Measurements from ENCODE around the gene FBXL19.

FBXL19 gene

GRCh38 chr16:30944352-30944751 is 21.0 kb downstream of the FBXL19 start:
- DNase-seq (ENCODE audit: low read depth), result no peak

DNA sequence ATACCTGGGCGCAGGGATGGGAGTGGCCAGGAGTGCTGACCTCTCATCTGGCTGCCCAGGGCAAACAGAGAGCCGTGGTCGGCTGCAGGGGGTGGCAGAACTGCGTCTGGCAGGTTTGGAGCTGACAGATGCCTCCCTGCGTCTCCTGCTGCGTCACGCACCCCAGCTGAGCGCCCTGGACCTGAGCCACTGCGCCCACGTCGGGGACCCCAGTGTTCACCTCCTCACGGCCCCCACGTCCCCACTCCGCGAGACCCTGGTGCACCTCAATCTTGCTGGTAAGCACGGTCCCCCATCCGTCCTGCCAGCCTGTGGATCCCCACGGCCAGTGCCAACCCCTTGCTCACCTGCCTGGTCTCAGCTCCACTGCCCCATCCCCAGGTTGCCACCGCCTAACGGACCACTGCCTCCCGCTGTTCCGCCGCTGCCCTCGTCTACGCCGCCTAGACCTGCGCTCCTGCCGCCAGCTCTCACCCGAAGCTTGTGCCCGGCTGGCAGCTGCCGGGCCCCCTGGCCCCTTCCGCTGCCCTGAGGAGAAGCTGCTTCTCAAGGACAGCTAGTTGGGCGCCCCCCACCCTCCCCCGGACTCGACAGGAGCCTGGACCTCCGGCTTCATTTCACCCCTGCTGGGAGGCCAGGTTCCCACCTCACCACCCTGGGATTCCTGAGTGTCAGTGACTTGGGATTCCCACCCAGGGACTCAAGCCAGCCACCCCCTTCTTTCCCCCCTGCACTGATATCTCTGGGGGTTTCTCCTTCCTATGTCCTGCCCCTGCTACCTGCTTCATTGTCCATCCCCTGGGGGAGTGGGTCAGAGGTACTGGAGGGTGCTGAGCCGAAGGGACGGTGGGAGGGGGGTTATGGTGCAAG is 23.5 kb downstream of the FBXL19 start:
- no peak for DNase-seq (ENCODE audit: low read depth)

DNA sequence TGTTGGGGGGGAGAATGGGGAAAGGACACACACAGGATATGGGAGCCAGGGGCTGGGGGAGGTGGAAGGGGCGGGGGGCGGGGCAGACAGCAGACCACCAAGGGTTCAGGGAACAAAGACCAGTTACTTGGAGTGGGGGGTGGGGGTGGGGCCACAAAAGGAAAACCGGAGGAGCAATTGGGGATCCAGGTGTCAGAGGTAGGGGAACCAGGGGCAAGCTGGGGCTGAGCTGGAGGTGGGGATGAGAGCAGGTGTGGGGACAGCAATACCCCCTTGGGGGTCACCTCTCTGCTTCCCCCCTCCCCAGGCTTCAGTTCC is 24.1 kb downstream of the FBXL19 start:
- DNase-seq (ENCODE audit: low read depth), result no peak

- no peak for DNase-seq (ENCODE audit: low read depth)
Measured at GRCh38 chr16:30947859-30948666, 24.7 kb downstream of the FBXL19 start.

- DNase-seq (ENCODE audit: low read depth), result no peak
Measured at GRCh38 chr16:30948667-30949649, 25.6 kb downstream of the FBXL19 start, which contains the start of gene ORAI3. TSS of gene ORAI3 (plus strand) at chr16:30949068. CDS start at chr16:30949290, 222 bp downstream.

GRCh38 chr16:30949650-30950515 is 26.5 kb downstream of the FBXL19 start:
- DNase-seq (ENCODE audit: low read depth), result no peak

DNA sequence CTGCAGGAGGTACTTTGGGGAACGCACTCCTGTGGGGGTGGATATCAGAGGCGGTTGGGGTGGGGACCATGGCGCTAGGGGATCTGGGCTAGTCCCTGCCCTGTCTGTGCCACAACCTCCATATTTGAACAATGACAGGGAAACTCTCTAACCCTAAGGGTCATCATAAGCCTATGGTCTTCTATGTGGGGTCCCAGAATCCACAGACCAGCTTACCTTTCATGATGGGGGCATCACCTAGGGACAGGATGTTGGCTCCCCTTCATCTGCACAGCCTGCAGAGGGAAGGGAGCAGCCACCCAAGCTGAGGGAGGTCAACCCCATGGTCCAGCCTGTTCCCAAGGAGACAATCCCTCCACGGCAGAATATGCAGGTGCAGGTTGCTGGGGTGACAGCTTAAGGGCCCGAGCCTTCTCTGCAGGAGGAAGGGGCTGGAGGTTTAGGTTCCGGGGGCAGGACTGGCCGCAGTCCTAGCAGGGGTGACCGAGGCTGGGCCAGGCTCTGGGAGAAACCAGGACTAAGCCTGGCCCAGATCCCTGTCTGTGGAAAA is 27.2 kb downstream of the FBXL19 start:
- DNase-seq (ENCODE audit: low read depth), result no peak

DNA sequence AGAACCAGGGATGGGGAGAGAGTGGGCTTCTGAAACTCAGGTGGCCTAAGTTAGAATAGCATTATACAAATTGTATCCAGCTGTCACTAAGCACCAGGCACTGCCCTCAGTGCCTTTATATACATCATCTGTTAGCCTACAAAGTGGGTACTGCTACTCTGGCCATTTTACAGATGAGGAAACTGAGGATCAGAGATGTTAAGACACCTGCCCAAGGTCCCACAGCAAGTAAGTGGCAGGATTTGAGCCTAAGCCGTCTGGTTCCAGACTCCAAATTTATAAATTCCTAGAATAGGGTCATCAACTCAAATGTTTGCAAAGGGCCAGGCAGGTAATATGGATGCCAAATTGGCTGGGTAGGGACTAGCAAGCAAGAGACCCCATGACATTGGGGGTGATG is 27.8 kb downstream of the FBXL19 start:
- no peak for DNase-seq (ENCODE audit: low read depth)

DNA sequence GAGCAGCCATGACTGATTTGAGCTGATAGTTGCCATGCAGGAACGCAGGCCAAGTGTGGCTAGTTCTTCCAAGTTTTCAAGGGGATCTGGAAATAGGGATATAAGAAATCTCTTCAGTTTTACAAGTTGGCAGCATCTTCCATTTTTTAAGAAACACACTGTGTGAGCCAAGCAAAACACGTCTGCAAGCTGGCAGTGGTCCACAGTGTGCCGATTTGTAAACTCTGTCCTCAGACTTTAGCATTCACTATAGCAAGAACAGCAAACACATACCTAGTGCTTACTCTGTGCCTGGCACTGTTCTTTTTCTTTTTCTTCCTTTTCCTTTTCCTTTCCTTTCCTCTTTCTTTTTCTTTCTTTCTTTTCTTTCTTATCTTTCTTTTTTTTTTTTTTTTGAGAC is 28.4 kb downstream of the FBXL19 start:
- no peak for DNase-seq (ENCODE audit: low read depth)

DNA sequence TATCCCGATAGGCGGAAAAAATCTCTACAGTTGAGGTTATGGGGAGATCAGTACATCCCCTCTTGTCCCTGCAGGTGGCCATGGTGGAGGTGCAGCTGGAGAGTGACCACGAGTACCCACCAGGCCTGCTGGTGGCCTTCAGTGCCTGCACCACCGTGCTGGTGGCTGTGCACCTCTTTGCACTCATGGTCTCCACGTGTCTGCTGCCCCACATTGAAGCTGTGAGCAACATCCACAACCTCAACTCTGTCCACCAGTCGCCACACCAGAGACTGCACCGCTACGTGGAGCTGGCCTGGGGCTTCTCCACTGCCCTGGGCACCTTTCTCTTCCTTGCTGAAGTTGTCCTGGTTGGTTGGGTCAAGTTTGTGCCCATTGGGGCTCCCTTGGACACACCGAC is 29.7 kb downstream of the FBXL19 start:
- DNase-seq (ENCODE audit: low read depth), result no peak

DNA sequence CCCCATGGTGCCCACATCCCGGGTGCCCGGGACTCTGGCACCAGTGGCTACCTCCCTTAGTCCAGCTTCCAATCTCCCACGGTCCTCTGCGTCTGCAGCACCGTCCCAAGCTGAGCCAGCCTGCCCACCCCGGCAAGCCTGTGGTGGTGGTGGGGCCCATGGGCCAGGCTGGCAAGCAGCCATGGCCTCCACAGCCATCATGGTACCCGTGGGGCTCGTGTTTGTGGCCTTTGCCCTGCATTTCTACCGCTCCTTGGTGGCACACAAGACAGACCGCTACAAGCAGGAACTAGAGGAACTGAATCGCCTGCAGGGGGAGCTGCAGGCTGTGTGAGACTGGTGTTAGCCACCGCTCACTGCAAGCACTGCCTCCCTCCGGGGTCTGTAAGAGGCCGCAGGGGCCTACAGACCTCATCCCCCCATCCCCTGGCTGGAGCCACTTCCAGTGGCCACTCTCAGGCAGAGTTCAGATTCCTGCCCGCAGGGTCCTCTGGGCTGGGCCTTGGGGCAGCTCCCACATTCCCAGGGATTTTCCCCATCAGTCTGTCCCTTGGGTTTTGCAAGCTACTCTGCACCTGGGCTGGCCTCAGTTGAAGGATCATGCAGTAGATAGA is 30.2 kb downstream of the FBXL19 start:
- peak; percentile 33 for DNase-seq (ENCODE audit: low read depth)

GRCh38 chr16:30954993-30955392 is 31.6 kb downstream of the FBXL19 start:
- no peak for DNase-seq (ENCODE audit: low read depth)

DNA sequence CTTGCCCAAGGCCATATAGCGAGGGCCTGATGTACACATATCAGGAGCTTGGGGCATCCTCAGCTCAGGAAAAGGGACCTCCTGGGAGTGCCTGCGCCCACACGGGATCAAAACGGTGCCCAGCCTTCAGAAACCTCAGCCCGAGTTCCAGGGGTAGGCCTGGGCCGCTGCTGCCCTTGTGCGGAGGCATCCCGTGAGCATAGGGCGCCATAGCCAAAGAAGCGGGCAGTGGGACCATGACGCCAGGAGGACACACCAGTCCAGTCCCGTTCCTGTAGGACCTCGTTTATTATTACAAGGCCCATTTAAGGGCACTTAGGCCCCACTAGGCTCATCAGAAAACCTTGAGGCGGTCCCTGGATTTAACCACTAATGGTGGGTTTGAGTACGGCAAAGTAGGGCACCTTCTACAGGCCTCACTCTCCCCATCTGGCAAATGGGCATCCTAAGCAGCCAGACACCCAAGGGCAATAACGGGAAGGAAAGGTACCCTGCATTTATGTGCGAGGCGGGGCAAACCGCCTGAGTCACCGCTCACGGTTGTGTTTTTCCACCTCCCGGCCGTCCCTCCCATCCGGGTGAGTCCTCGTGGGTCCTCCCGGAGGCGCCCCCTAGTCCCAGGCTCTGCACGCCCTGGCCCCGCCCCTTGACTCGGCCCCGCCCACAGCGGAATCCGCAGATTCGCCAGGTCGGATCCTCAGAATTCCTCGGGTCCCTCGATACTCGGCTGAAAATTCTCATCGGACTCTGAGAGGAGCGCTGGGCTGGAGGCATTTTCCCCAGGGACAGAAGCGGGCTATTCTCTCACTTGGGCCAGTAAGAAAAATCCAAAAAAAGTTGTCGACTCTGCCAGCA is 33.5 kb downstream of the FBXL19 start:
- peak; percentile 81 for DNase-seq (ENCODE audit: low read depth)

- DNase-seq (ENCODE audit: low read depth), result peak; percentile 98
Measured at GRCh38 chr16:30957456-30958174, 34.2 kb downstream of the FBXL19 start, which contains the start of gene SETD1A. TSS of gene SETD1A (plus strand) at chr16:30957754. CDS start at chr16:30958732, 978 bp downstream.

DNA sequence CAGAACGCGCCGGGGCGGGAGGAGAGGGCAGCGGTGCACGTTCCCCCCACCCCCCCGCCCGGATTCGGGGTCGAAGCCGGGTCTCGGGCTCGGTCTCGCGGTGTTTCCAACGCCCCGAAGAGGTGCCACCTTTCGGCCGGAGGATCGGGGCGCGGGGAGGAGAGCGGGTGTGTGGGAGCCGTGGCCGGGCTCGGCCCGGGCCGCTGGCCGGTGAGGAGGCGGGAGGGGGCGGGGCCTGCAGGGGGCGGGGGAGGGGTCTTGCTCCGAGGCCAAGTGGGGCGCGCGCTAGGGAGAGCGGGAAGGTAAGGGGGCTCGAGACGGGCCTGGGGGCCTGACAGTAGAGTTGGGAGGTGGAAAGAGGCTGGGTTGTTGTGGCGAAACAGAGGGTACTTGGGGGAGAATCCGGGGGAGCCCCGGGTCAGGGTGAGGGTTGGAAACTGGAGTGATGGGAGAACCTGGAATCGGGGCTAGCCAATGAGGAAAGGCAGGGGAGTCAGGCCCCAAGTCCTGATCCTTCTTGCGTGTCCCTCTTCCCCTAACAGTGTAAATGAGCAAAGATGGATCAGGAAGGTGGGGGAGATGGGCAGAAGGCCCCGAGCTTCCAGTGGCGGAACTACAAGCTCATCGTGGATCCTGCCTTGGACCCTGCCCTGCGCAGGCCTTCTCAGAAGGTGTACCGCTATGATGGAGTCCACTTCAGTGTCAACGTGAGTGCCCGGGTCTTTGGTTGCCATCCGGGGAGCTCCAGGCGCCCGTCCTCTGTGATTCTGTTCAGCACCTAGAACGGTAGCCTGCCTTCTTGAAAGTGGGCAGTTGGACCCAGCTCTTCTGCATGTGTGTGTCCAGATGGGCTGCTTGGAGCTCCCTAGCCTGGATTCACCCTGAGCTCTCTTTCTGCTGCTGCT is 35.1 kb downstream of the FBXL19 start:
- DNase-seq (ENCODE audit: low read depth), result no peak

GRCh38 chr16:30961384-30961783 is 38.0 kb downstream of the FBXL19 start:
- DNase-seq (ENCODE audit: low read depth), result no peak

GRCh38 chr16:30963925-30964511 is 40.6 kb downstream of the FBXL19 start:
- DNase-seq (ENCODE audit: low read depth), result no peak
